MG63 (cell line): ENCODE data around the gene ZNF597. TPM values are rescaled to one million over a fixed set of nuclear protein-coding genes. Genes with fewer than 3 reads are reported as not detected.

Source experiments
- DNase-seq: peaks from one replicate; pipeline ENCODE4 v3.0.0-alpha.2; 2020
- H3K27me3 ChIP-seq: fragments of 250-450 bp; sonication (Bioruptor Pico); 2 replicates; pipeline ENCODE4 v1.5.1; 2020; ENCODE audit warnings: mild to moderate bottlenecking, moderate library complexity
- H3K36me3 ChIP-seq: fragments of 250-450 bp; sonication (Bioruptor Pico); 2 replicates; pipeline ENCODE4 v1.5.1; 2020; ENCODE audit warnings: mild to moderate bottlenecking, moderate library complexity
- H3K4me3 ChIP-seq: fragments of 250-450 bp; sonication (Bioruptor Pico); 2 replicates; pipeline ENCODE4 v1.5.1; 2020; ENCODE audit warnings: mild to moderate bottlenecking, moderate library complexity
- H3K9me3 ChIP-seq: fragments of 250-450 bp; sonication (Bioruptor Pico); 2 replicates; pipeline ENCODE4 v1.5.1; 2020; ENCODE audit warnings: mild to moderate bottlenecking, moderate library complexity
- total RNA-seq: library from RNA; depleted of rRNA; stranded (reverse); fragments of >200 nt; shearing (Covaris generic); gene quantifications from 2 replicates; pipeline ENCODE4 v1.2.3, GENCODE V29; 2014; ENCODE audit warnings: low replicate concordance

ZNF597 gene
- total RNA-seq, 1 experiment from 2014 or later = 0.03 TPM

DNA sequence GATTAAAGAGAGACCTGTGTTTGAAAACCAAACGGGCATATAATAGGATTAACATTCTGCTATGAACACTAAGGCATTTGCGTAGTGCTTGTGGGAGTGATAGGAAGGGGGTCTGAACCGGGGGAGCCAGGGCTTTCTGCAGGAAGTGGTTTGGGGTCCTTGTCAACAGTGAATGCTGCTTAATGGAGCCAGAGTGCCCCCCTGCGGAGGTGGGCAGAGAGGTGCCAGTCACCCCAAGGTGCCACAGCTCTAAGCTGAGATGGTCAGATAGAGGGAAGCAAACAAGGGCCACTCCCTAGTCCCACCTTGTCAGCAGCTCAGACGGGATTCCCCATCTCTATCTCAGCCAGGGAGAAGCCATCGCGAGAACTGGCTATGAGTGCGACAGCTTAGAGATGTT is 17.8 kb upstream of the ZNF597 start:
- peaks cover 20% of the 10 kb centered on the region for H3K36me3 ChIP-seq
- H3K9me3 ChIP-seq = no peaks in the 10 kb centered on the region
- H3K27me3 ChIP-seq = no peaks in the 10 kb centered on the region
- no peak overlapping the region for H3K4me3 ChIP-seq
- DNase-seq = no peak

DNA sequence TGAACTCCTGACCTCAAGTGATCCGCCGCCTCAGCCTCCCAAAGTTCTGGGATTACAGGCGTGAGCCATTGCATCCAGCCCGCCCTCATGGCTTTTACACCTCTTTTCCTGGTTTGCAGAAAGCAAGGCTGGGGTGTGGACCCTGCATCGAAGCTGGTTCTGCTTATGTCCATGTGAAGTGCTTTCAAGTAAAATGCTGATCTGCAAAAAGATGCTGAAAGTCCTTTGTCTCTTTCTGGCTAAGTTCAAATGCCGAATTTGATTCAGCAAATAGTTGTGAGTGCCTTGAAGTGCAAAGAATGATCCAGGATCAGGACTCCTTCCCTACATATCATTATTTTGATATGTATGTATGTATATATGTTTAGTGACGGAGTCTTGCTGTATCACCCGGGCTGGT is 17.3 kb upstream of the ZNF597 start:
- Histone ChIP-seq H3K9me3 (no peaks in the 10 kb centered on the region), H3K4me3 (no peak overlapping the region), H3K27me3 (no peaks in the 10 kb centered on the region), H3K36me3 (peaks cover 14% of the 10 kb centered on the region)
- DNase-seq = no peak

DNA sequence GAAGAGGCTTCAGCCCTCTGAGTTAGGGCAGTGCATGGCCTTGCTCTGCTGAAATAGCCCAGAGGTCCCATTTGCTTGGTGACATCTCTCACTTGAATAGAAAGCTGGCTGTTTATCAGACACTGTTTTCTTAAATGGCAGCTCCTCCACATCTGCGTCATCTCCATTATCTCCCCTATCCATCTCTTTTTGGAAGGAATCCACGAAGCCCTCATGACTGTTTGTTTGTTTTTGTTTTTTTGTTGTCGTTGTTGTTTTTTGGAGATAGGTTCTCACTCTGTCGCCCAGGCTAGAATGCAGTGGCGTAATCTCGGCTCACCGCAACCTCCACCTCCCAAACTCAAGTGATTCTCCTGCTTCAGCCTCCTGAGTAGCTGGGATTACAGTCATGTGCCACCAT is 16.8 kb upstream of the ZNF597 start:
- H3K27me3 ChIP-seq = no peaks in the 10 kb centered on the region
- no peak overlapping the region for H3K4me3 ChIP-seq
- peaks cover 14% of the 10 kb centered on the region for H3K36me3 ChIP-seq
- no peaks in the 10 kb centered on the region for H3K9me3 ChIP-seq
- no peak for DNase-seq

- DNase-seq = no peak
- H3K36me3 ChIP-seq = peaks cover 14% of the 10 kb centered on the region
- H3K9me3 ChIP-seq = no peaks in the 10 kb centered on the region
- peak overlapping the region; percentile 92 for H3K4me3 ChIP-seq
- H3K27me3 ChIP-seq = no peaks in the 10 kb centered on the region
Measured at GRCh38 chr16:3459401-3460090, 16.2 kb upstream of the ZNF597 start.

- Histone ChIP-seq H3K36me3 (peaks cover 14% of the 10 kb centered on the region), H3K27me3 (no peaks in the 10 kb centered on the region), H3K9me3 (no peaks in the 10 kb centered on the region), H3K4me3 (peak overlapping the region; percentile 92)
- no peak for DNase-seq
Measured at GRCh38 chr16:3458852-3459361, 15.6 kb upstream of the ZNF597 start.

DNA sequence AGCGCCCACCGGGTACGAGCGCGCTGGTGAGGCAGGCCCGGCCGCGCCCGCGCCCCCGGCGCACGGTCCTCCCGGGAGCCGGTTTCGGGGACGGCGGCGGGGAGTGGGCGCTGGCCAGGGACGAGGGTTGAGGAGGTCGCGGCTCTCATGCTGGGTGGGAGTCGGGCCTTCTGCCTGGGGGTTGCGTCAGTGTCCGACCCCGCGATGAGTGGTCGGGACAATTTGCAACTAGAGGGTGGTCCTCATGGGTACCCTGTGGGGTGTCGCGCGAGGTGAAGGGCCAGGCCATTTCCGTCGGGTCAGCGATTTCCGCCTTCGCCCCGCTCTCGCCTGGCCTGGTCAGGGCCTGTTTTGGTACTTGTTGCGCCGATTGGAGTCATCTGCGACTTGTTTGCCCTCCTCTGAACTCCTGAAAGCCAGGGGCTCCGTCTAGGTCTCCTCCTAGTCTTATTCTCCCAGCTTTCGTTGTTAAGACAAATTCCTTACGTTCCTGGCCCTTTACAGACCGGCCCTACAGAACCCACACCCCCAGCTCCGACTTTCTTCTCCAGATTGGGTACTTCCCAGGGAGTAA is 15.1 kb upstream of the ZNF597 start:
- peak; percentile 40 for DNase-seq
- Histone ChIP-seq H3K9me3 (no peaks in the 10 kb centered on the region), H3K4me3 (peak overlapping the region; percentile 92), H3K27me3 (no peaks in the 10 kb centered on the region), H3K36me3 (peaks cover 14% of the 10 kb centered on the region)

DNA sequence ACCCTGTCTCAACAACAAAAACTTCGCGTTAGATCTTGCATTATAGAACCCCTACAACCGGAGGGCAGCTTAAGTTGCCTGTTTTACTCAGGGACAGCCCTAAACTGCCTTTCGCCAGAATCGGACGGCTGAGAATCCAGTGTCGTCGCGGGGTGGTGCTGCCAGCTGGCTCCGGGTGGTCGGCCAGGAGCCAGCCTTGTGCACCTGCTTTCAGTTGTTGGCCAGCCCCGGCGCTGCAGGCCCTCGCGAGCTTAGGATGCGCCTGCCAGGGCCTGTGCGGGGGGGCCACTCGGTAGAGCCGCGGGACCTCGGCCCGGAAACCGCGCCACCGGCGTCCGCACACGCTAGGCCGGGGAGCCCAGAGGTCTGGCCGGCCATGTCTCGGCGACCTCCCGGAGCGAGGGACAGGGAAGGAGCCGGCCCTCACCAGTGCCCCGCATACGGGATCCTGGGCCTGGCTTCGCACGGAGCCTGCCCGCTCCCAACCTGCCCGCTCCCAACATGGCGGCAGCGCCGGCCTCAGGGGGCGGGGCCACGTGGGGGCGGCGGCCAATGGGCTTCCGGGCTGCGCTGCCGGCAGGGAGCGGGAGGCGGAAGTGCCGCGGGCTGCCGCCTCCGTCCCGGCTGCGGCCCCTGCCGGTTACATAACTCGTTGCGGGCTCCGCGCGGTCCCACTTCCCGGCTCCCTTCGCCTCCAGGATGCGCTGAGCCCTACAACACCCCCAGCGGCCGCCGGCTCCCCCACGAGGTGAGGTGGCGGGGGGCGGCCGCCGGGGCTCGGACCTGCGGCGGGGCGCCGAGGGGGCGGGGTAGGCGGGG is 14.3 kb upstream of the ZNF597 start:
- peak; percentile 92 for DNase-seq

DNA sequence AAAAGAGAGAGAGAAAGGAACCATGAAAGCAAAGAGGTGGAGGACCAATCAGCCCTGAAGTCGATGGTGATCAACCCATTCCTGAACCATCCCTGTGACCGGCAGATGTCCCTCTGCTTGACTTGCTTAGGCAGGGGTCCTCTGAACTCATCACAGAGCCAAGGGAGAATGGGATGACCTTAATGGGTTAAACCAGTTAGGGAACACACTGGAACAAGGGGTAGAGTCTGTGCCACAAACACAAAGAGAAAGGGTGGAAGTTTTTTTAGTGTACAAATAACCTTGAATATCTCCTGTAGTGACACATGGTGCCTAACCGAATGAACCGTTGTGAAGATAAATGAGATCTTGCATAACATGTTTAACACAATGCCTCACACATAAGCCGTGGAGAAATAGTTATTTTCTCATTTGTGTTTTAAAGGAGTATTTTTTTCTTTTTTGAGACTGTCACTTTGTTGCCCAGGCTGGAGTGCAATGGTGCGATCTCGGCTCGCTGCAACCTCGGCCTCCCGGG is 11.4 kb upstream of the ZNF597 start:
- no peaks in the 10 kb centered on the region for H3K9me3 ChIP-seq
- no peaks in the 10 kb centered on the region for H3K36me3 ChIP-seq
- H3K4me3 ChIP-seq = no peak overlapping the region
- no peak for DNase-seq
- H3K27me3 ChIP-seq = no peaks in the 10 kb centered on the region

More for the DNA sequence above, 14.3 kb upstream of the ZNF597 start:
- no peaks in the 10 kb centered on the region for H3K27me3 ChIP-seq
- H3K4me3 ChIP-seq = peak overlapping the region; percentile 92
- peaks cover 13% of the 10 kb centered on the region for H3K36me3 ChIP-seq
- H3K9me3 ChIP-seq = no peaks in the 10 kb centered on the region

- DNase-seq = peak; percentile 33
- no peaks in the 10 kb centered on the region for H3K9me3 ChIP-seq
- no peak overlapping the region for H3K4me3 ChIP-seq
- no peaks in the 10 kb centered on the region for H3K36me3 ChIP-seq
- no peaks in the 10 kb centered on the region for H3K27me3 ChIP-seq
Measured at GRCh38 chr16:3454093-3454492, 10.8 kb upstream of the ZNF597 start.

DNA sequence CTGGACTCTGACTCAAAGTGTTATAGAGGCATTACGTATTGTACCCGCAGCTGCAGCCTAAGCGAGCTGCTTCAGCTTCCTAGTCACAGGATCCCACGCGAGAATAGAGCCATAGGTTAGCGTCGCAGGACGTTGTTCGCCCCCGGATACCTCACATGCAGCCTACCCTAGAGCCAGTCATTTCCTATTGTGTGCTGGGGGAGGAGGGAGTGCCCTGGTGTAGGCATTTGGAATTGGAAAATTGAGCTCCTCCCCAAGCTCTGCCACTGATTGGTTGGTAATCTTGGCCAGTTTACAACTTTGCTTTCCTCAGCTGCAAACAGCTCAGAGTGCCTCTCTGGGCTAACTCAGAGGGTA is 706 bp upstream of the ZNF597 start:
- Histone ChIP-seq H3K9me3 (peaks cover 14% of the 10 kb centered on the region), H3K4me3 (peak overlapping the region; percentile 55), H3K36me3 (no peaks in the 10 kb centered on the region; the same call in 1 of the 2 replicates), H3K27me3 (no peaks in the 10 kb centered on the region)
- DNase-seq = peak; percentile 28

DNA sequence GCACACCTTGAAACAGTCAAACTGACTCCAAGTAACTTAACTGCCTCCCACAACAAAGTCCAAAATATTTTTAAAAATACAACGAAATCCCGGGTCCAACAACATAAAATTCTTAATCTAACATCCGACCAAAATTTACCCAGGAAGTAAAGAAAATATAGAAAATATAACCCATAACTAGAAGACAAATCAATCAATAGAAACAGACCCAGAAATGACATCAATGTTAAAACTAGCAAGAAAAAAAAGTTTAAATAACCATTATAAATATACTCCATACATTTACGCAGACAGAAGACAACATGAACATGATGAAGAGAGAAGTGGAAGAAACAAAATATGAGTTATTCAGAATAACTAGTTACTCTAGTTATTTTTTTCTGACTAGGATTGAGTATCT is 3.7 kb downstream of the ZNF597 start:
- Histone ChIP-seq H3K27me3 (peaks cover 16% of the 10 kb centered on the region), H3K4me3 (no peak overlapping the region), H3K9me3 (peaks cover 23% of the 10 kb centered on the region), H3K36me3 (no peaks in the 10 kb centered on the region; the same call in 1 of the 2 replicates)
- no peak for DNase-seq

DNA sequence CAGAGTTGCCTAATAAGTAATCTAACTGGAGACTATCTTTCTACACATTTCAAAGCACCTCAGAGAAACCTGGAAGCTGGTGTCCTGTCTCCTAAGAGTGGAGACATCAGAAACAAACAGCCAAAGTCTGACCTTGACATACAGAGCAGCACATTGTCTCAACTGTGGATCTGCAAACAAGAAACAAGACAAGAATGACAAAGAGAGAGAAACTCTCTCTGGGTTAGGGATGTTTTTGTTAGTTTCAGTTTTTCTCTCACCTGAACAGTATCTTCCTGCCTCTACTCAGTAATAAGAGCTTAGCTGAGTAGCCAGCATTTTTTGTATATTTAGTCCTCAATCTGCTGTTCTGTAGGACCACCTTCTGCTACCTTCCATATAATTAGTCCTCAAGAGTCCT is 8.9 kb downstream of the ZNF597 start:
- Histone ChIP-seq H3K4me3 (no peak overlapping the region), H3K9me3 (peaks cover 27% of the 10 kb centered on the region), H3K36me3 (no peaks in the 10 kb centered on the region), H3K27me3 (peaks cover 26% of the 10 kb centered on the region)
- DNase-seq = no peak

GRCh38 chr16:3431779-3432219 is 11.5 kb downstream of the ZNF597 start:
- peak; percentile 26 for DNase-seq
- Histone ChIP-seq H3K4me3 (no peak overlapping the region), H3K36me3 (no peaks in the 10 kb centered on the region), H3K27me3 (peaks cover 20% of the 10 kb centered on the region), H3K9me3 (peaks cover 18% of the 10 kb centered on the region)

GRCh38 chr16:3413730-3414379 is 29.4 kb downstream of the ZNF597 start:
- no peaks in the 10 kb centered on the region for H3K27me3 ChIP-seq
- H3K4me3 ChIP-seq = no peak overlapping the region
- peaks cover 53% of the 10 kb centered on the region for H3K9me3 ChIP-seq
- H3K36me3 ChIP-seq = peaks cover 24% of the 10 kb centered on the region
- no peak for DNase-seq

DNA sequence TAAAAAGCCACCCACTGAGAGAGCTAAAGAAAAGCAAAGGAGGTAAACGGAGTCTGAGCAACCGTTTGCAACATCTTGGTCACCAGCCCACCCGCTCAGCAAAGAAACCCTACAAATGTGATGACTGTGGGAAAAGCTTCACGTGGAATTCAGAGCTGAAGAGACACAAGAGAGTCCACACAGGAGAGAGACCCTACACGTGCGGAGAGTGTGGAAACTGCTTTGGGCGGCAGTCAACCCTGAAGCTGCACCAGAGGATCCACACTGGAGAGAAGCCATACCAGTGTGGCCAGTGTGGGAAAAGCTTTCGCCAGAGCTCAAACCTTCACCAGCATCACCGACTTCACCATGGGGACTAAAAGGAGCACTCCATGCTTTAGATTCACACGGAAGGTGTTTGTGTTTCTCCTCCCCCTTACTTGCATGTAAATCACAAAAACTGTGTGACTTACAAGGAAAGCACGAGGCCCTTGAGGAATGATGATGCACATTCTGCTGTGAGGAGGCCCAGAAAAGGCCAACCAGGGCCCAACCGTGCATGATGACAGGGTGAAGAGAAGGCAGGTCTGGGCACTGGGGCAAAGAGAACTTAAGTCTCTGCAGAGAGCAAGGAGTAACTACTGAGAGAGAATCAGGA is 34.6 kb downstream of the ZNF597 start:
- DNase-seq = no peak
- Histone ChIP-seq H3K4me3 (no peak overlapping the region), H3K36me3 (peaks cover 76% of the 10 kb centered on the region), H3K27me3 (no peaks in the 10 kb centered on the region), H3K9me3 (peaks cover 85% of the 10 kb centered on the region)

DNA sequence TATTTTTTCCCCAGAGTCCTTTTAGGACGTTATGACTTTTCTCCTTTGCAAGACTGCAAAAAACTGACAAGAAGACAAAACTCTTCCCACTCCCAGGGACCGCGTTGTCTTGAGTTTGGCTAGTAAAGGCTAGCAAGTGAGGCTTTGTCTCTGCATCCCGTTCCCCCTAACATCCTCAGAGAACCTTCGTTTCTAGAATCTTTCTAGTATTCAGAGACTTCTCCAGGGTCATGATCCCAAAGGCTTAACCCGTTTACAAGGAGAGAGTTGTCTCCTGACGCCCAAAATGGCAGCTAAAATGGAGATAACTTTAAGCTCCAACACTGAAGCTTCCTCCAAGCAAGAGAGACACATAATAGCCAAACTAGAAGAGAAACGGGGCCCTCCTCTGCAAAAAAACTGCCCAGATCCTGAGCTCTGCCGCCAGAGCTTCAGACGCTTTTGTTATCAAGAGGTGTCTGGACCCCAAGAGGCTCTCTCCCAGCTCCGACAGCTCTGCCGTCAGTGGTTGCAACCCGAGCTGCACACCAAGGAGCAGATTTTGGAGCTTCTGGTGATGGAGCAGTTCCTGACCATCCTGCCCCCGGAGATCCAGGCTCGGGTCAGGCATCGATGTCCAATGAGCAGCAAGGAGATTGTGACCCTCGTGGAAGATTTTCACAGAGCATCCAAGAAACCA is 41.4 kb downstream of the ZNF597 start:
- peak; percentile 3 for DNase-seq
- Histone ChIP-seq H3K4me3 (peak overlapping the region; percentile 88), H3K9me3 (peaks cover 57% of the 10 kb centered on the region), H3K27me3 (no peaks in the 10 kb centered on the region), H3K36me3 (peaks cover 70% of the 10 kb centered on the region)
